Heart left ventricle (tissue), 13 donors: ENCODE measurements around the gene KCNAB2.

Source experiments
- CTCF ChIP-seq, 12 donors: fragments of 200-600 bp; sonication (generic) in 4 of 12; IDR thresholded peaks; one replicate each; pipeline versions ENCODE4 v1.5.0 to v1.8.0; 2018 to 2022; ENCODE audit warnings: antibody characterized with exemption in 12 of 12, mild to moderate bottlenecking in 5 of 12
- POLR2A ChIP-seq, 2 donors: fragments of 450-650 bp; IDR thresholded peaks; one replicate each; pipeline ENCODE4 v1.6.1; 2017; ENCODE audit warnings: antibody characterized with exemption in 2 of 2, mild to moderate bottlenecking in 2 of 2, moderate library complexity in 2 of 2
- donor health status: ischemic (EF 13 %, LVEDD 7.1; RV severe dilation, severe dysfunction).
- donor health status: DM: no; HTN: yes; CAD: no.
- donor health status: DM: no; HTN: no; CAD: no.
- donor health status: ischemic (EF 25% LVEDD 6.9; RV normal size, moderate dysfunction).
- donor health status: ischemic (EF 25% LVEDD 5.7; RV mildly dilated, moderate dysfunction).
- donor health status: ischemic (EF 35%, LVEDD 5.7; RV mildly dilated, moderate dysfunction).
- donor health status: nonischemic (EF 11% LVEDD 7.7; RV severe dilation, severe dysfunction).
- donor health status: DM: yes; HTN: yes; CAD: no.
- donor health status: PGD.
- donor health status: ischemic (EF 29% LVEDD 5.4; RV normal size, mild dysfunction).
- donor health status: nonischemic (EF 23%, LVEDD 6.1; RV moderate dilation, normal function).

GRCh38 chr1:6044481-6045109 lies 1.1 kb upstream of the KCNAB2 start:
- TF ChIP-seq CTCF (IDR thresholded peaks at IDR 0.05) = no peak
- TF ChIP-seq POLR2A (IDR thresholded peaks at IDR 0.05) = no peak
